ENCODE data around the gene LRRC32.

- no peak for TF ChIP-seq CTCF (IDR thresholded peaks at IDR 0.05)
- TF ChIP-seq POLR2A (IDR thresholded peaks at IDR 0.05): no peak
These were observed 2.9 kb upstream of the LRRC32 start for GRCh38 chr11:76673176-76674142.

All from adrenal gland (tissue), 5 donors.